Measurements from ENCODE around the gene PNCK. TPM values are rescaled to one million over a fixed set of nuclear protein-coding genes. Genes with fewer than 3 reads are reported as not detected.

The PNCK gene
- total RNA-seq, 1 donor from 2014 or later, result not detected

DNA sequence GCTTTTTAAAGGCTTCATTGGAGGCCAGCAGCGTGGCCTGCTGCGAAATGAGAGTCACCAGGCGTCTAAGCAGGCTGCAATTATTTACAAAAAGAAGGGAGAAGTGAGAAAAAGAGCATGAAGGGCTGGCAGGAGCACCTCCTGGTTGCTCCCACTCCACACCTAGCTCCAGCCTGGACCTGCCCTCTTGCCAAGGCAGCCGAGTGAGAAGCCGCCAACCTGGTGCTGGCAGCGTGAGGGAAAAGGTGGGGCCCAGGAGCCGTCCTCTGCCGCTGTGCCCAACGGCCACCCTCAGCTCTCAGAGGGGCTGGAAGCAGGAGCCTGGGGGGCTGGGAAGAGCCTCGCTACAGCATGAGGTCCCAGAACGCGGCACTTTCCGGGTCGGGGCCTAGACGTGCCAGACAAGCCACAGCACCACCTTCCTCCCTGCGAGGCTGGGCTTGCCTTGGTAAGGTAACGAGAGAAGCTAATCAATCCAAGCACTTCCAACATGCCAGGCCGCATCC lies 30.5 kb upstream of the PNCK start:
- CTCF ChIA-PET, result interaction anchor here (1.3 kb wide), 1 partner anchor 17 kb away, joined by 3 read pairs; the partner anchor contains the start of gene SLC6A8
- TF ChIP-seq, protein P1, sequence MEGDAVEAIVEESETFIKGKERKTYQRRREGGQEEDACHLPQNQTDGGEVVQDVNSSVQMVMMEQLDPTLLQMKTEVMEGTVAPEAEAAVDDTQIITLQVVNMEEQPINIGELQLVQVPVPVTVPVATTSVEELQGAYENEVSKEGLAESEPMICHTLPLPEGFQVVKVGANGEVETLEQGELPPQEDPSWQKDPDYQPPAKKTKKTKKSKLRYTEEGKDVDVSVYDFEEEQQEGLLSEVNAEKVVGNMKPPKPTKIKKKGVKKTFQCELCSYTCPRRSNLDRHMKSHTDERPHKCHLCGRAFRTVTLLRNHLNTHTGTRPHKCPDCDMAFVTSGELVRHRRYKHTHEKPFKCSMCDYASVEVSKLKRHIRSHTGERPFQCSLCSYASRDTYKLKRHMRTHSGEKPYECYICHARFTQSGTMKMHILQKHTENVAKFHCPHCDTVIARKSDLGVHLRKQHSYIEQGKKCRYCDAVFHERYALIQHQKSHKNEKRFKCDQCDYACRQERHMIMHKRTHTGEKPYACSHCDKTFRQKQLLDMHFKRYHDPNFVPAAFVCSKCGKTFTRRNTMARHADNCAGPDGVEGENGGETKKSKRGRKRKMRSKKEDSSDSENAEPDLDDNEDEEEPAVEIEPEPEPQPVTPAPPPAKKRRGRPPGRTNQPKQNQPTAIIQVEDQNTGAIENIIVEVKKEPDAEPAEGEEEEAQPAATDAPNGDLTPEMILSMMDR (IDR thresholded peaks at IDR 0.05), result no peak

DNA sequence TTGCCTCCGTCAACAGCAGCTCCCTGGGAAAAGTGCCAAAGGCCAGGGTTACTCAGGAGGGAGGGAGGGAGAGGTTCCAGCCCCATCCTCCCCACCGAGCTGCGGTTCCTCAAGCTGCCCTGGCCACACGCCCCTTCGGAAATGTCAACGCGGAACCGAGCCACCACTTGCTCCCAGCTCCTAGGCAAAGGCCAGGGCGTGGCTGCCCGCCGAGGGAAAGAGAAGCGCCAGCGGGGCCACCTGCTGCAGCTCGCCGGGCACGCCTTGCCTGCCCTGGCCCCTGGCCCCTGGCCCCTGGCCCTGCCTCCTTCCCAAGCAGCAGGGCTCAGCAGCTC lies 29.4 kb upstream of the PNCK start:
- H3K27ac Mint-ChIP-seq, result no peak overlapping the region
- DNase-seq (no peak), ATAC-seq (ENCODE audit: low read depth) (no peak)
- ChIA-PET CTCF (no interaction called here), POLR2A (no interaction called here)
- H3K9me3 Mint-ChIP-seq, result no peaks in the 10 kb centered on the region
- TF ChIP-seq, protein P1 (IDR thresholded peaks at IDR 0.05), result no peak
- intact Hi-C loops (cut with micrococcal nuclease), result no loop called here
- H3K36me3 Mint-ChIP-seq (ENCODE audit: low read depth), result peaks cover 48% of the 10 kb centered on the region
- H3K4me1 Mint-ChIP-seq, result no peaks in the 10 kb centered on the region
- H3K4me3 Mint-ChIP-seq, result no peak overlapping the region
- H3K27me3 Mint-ChIP-seq, result no peaks in the 10 kb centered on the region

More for the DNA sequence above, 30.5 kb upstream of the PNCK start:
- intact Hi-C loops (cut with micrococcal nuclease), result no loop called here
- POLR2A ChIA-PET, result no interaction called here
- H3K9me3 Mint-ChIP-seq, result no peaks in the 10 kb centered on the region
- DNase-seq (no peak), ATAC-seq (ENCODE audit: low read depth) (no peak)
- no peaks in the 10 kb centered on the region for H3K27me3 Mint-ChIP-seq
- no peak overlapping the region for H3K4me3 Mint-ChIP-seq
- no peaks in the 10 kb centered on the region for H3K4me1 Mint-ChIP-seq
- H3K27ac Mint-ChIP-seq, result no peak overlapping the region
- peaks cover 43% of the 10 kb centered on the region for H3K36me3 Mint-ChIP-seq (ENCODE audit: low read depth)

- H3K4me1 Mint-ChIP-seq, result no peaks in the 10 kb centered on the region
- ChIA-PET POLR2A (no interaction called here), CTCF (no interaction called here)
- no peak for ATAC-seq (ENCODE audit: low read depth)
- H3K9me3 Mint-ChIP-seq, result no peaks in the 10 kb centered on the region
- H3K27ac Mint-ChIP-seq, result no peak overlapping the region
- no peak for DNase-seq
- H3K4me3 Mint-ChIP-seq, result no peak overlapping the region
- intact Hi-C loops (cut with micrococcal nuclease), result no loop called here
- peaks cover 52% of the 10 kb centered on the region for H3K36me3 Mint-ChIP-seq (ENCODE audit: low read depth)
- H3K27me3 Mint-ChIP-seq, result no peaks in the 10 kb centered on the region
- TF ChIP-seq, protein P1 (IDR thresholded peaks at IDR 0.05), result no peak
These were observed 28.9 kb upstream of the PNCK start for GRCh38 chrX:153702336-153703035.

DNA sequence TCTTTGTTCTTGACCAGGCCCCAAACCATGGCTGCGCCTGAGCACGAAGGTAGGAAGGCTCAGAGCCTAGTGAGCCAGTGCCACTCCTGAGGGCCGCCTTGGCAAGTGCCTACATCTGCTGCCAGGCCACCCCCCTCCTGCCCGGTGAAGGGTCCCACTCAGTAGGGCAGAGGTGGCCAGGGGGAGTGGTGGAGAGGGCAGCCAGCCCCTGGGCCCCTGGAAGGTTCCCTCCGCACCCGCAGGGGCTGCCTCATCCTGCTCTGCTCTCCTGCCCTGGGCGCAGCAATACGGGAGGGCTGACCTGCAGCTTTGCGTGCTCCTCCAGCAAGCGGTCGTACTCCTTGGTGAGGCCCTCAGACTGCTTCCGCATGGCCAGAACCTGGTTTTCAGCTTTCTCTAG lies 28.1 kb upstream of the PNCK start:
- ChIA-PET POLR2A (no interaction called here), CTCF (no interaction called here)
- no peaks in the 10 kb centered on the region for H3K9me3 Mint-ChIP-seq
- intact Hi-C loops (cut with micrococcal nuclease), result no loop called here
- DNase-seq (no peak), ATAC-seq (ENCODE audit: low read depth) (no peak)
- H3K36me3 Mint-ChIP-seq (ENCODE audit: low read depth), result peaks cover 54% of the 10 kb centered on the region
- no peak overlapping the region for H3K27ac Mint-ChIP-seq
- no peaks in the 10 kb centered on the region for H3K4me1 Mint-ChIP-seq
- TF ChIP-seq, protein P1 (IDR thresholded peaks at IDR 0.05), result no peak
- no peak overlapping the region for H3K4me3 Mint-ChIP-seq
- no peaks in the 10 kb centered on the region for H3K27me3 Mint-ChIP-seq

- intact Hi-C loops (cut with micrococcal nuclease), result no loop called here
- ATAC-seq (ENCODE audit: low read depth) (no peak), DNase-seq (no peak)
- POLR2A ChIA-PET, result no interaction called here
- Mint-ChIP-seq H3K4me1 (no peaks in the 10 kb centered on the region), H3K27ac (no peak overlapping the region), H3K4me3 (no peak overlapping the region), H3K36me3 (ENCODE audit: low read depth) (peaks cover 52% of the 10 kb centered on the region), H3K27me3 (no peaks in the 10 kb centered on the region), H3K9me3 (no peaks in the 10 kb centered on the region)
- CTCF ChIA-PET, result no interaction called here
- TF ChIP-seq, protein P1 (IDR thresholded peaks at IDR 0.05), result no peak
These were observed 27.4 kb upstream of the PNCK start for GRCh38 chrX:153700967-153701366.

Measured in activated B cell treated with CpG ODN at 0.5 μM for 24 hours (primary cell).